Liver (tissue), 9 donors: ENCODE measurements around the gene ENOX2. TPM values are rescaled to one million over a fixed set of nuclear protein-coding genes. Genes with fewer than 3 reads are reported as not detected.

Experiments used
- DNase-seq: peaks from one replicate; pipeline ENCODE4 v3.0.0-alpha.2; 2017; ENCODE audit warnings: low spot score
- H3K27ac ChIP-seq, 2 donors: one replicate each; pipeline ENCODE4 v1.7.0; 2013; ENCODE audit warnings: inconsistent platforms in 2 of 2, low read length in 2 of 2, control low read depth in 1 of 2, low read depth in 1 of 2, mild to moderate bottlenecking in 1 of 2
- H3K27me3 ChIP-seq, 4 donors: one replicate each; pipeline versions ENCODE4 v1.6.1 to v1.7.0; 2013; ENCODE audit warnings: low read length in 3 of 4, inconsistent platforms in 1 of 4, mild to moderate bottlenecking in 1 of 4, moderate library complexity in 1 of 4; ENCODE audit not compliant: control insufficient read depth in 4 of 4, insufficient read depth in 4 of 4
- H3K36me3 ChIP-seq, 4 donors: one replicate each; pipeline versions ENCODE4 v1.6.1 to v1.7.0; 2013; ENCODE audit warnings: low read length in 3 of 4, mild to moderate bottlenecking in 3 of 4, low read depth in 1 of 4, moderate library complexity in 1 of 4; ENCODE audit not compliant: control insufficient read depth in 4 of 4, insufficient read depth in 3 of 4
- H3K4me1 ChIP-seq, 4 donors: one replicate each; pipeline versions ENCODE4 v1.6.1 to v1.7.0; 2013; ENCODE audit warnings: low read length in 3 of 4, mild to moderate bottlenecking in 3 of 4, moderate library complexity in 1 of 4; ENCODE audit not compliant: control insufficient read depth in 4 of 4, insufficient read depth in 4 of 4
- H3K4me3 ChIP-seq, 3 donors: one replicate each; pipeline versions ENCODE4 v1.6.1 to v1.7.0; 2013; ENCODE audit warnings: low read length in 3 of 3, control low read depth in 1 of 3, low read depth in 1 of 3, mild to moderate bottlenecking in 1 of 3
- H3K9ac ChIP-seq, 2 donors: one replicate each; pipeline ENCODE4 v1.7.0; 2013; ENCODE audit warnings: low read length in 2 of 2, mild to moderate bottlenecking in 2 of 2, moderate library complexity in 2 of 2, control low read depth in 1 of 2, low read depth in 1 of 2
- H3K9me3 ChIP-seq, 4 donors: one replicate each; pipeline versions ENCODE4 v1.6.1 to v1.7.0; 2013; ENCODE audit warnings: low read length in 3 of 4; ENCODE audit not compliant: control insufficient read depth in 4 of 4
- ATF3 ChIP-seq: IDR thresholded peaks from 2 replicates; pipeline ENCODE4 v1.6.1; 2016; ENCODE audit warnings: antibody characterized with exemption
- CTCF ChIP-seq: fragments of 150-350 bp; IDR thresholded peaks from 2 replicates; pipeline ENCODE4 v1.5.1; 2017; ENCODE audit warnings: improper control_type of control experiment, low read depth, low read length; ENCODE audit not compliant: missing input control
- EGR1 ChIP-seq, 2 donors: IDR thresholded peaks; 2 replicates each; pipeline ENCODE4 v1.6.1; 2016 to 2018; ENCODE audit warnings: antibody characterized with exemption in 2 of 2, low read depth in 2 of 2
- FOXA1 ChIP-seq: IDR thresholded peaks from 2 replicates; pipeline ENCODE4 v1.6.1; 2016; ENCODE audit warnings: antibody characterized with exemption
- FOXA2 ChIP-seq: IDR thresholded peaks from 2 replicates; pipeline ENCODE4 v1.6.1; 2016; ENCODE audit warnings: antibody characterized with exemption
- GABPA ChIP-seq, 2 donors: IDR thresholded peaks in 1 of 2; conservative IDR thresholded peaks in 1 of 2; 2 replicates each; pipeline ENCODE4 v1.6.1; 2016; ENCODE audit warnings: antibody characterized with exemption in 2 of 2, mild to moderate bottlenecking in 1 of 2, moderate library complexity in 1 of 2
- HNF4A ChIP-seq, 2 donors: conservative IDR thresholded peaks; 2 replicates each; pipeline ENCODE4 v1.6.1; 2016; ENCODE audit warnings: antibody characterized with exemption in 2 of 2, mild to moderate bottlenecking in 2 of 2
- HNF4G ChIP-seq: IDR thresholded peaks from 2 replicates; pipeline ENCODE4 v1.6.1; 2016; ENCODE audit warnings: antibody characterized with exemption
- JUND ChIP-seq, 2 donors: IDR thresholded peaks; 2 replicates each; pipeline ENCODE4 v1.6.1; 2016; ENCODE audit warnings: antibody characterized with exemption in 2 of 2
- MAX ChIP-seq: IDR thresholded peaks from 2 replicates; pipeline ENCODE4 v1.6.1; 2016; ENCODE audit warnings: antibody characterized with exemption
- NR2F2 ChIP-seq: IDR thresholded peaks from 2 replicates; pipeline ENCODE4 v1.6.1; 2016; ENCODE audit warnings: antibody characterized with exemption
- REST ChIP-seq: IDR thresholded peaks from 2 replicates; pipeline ENCODE4 v1.6.1; 2016; ENCODE audit warnings: antibody characterized with exemption, mild to moderate bottlenecking
- RXRA ChIP-seq, 2 donors: IDR thresholded peaks; 2 replicates each; pipeline ENCODE4 v1.6.1; 2017 to 2018; ENCODE audit warnings: antibody characterized with exemption in 2 of 2, mild to moderate bottlenecking in 1 of 2
- SP1 ChIP-seq: IDR thresholded peaks from 2 replicates; pipeline ENCODE4 v1.6.1; 2018; ENCODE audit warnings: antibody characterized with exemption, mild to moderate bottlenecking
- TAF1 ChIP-seq: conservative IDR thresholded peaks from 2 replicates; pipeline ENCODE4 v1.6.1; 2016; ENCODE audit warnings: antibody characterized with exemption, mild to moderate bottlenecking
- YY1 ChIP-seq: IDR thresholded peaks from 2 replicates; pipeline ENCODE4 v1.6.1; 2016; ENCODE audit warnings: antibody characterized with exemption, mild to moderate bottlenecking
- ZBTB33 ChIP-seq: IDR thresholded peaks from 2 replicates; pipeline ENCODE4 v1.6.1; 2016; ENCODE audit warnings: antibody characterized with exemption
- WGBS: extraction: QIAGEN DNeasy Blood & Tissue Kit; methylation state at CpG from one replicate; pipeline ENCODE4 v1.1.7; 2013; 5-methylcytosine and 5-hydroxymethylcytosine counted together
- polyA plus RNA-seq, 2 donors: library from polyadenylated mRNA; stranded (reverse) in 1 of 2; unstranded in 1 of 2; fragments of 200-250 nt in 1 of 2; fragments of >200 nt in 1 of 2; fragmentation: Nextera tagmentation in 1 of 2; extraction: Ambion mirVana in 1 of 2; gene quantifications; one replicate each; pipeline versions ENCODE4 v1.2.1 to v1.2.3, GENCODE V29; 2013 to 2015
- total RNA-seq, 2 donors: library from RNA; depleted of rRNA; stranded (reverse); fragments of >200 nt; gene quantifications; one replicate each; pipeline ENCODE4 v1.2.3, GENCODE V29; 2014
- donor health status: healthy.
- donor health status: healthy.
- donor health status: healthy.
- donor health status: healthy.
- donor health status: healthy.

ENOX2 gene
- total and polyA plus RNA-seq, 4 donors = 5.0 to 11.5 (median 6.5) TPM

GRCh38 chrX:130578906-130579305, 324.1 kb downstream of the ENOX2 start:
- no peaks in the 10 kb centered on the region for H3K4me1 ChIP-seq
- no peak overlapping the region for H3K4me3 ChIP-seq

GRCh38 chrX:130577431-130577830, 325.6 kb downstream of the ENOX2 start:
- no peaks in the 10 kb centered on the region for H3K9me3 ChIP-seq
- TF ChIP-seq FOXA2 = no peak
- no peak for TF ChIP-seq FOXA1
- TF ChIP-seq REST = no peak
- TF ChIP-seq HNF4G = no peak
- no peak for TF ChIP-seq ZBTB33
- no peak for TF ChIP-seq SP1
- no peak for TF ChIP-seq CTCF
- TF ChIP-seq EGR1 (IDR thresholded peaks at IDR 0.05; ENCODE audit: low read depth in 2 of 2) = no peak
- no peak for TF ChIP-seq GABPA (IDR thresholded peaks at IDR 0.05 in 1 of 2, conservative IDR thresholded peaks at IDR 0.05 in 1 of 2)
- no peak for TF ChIP-seq ATF3
- TF ChIP-seq HNF4A (conservative IDR thresholded peaks at IDR 0.05) = no peak
- TF ChIP-seq TAF1 = no peak
- TF ChIP-seq NR2F2 = no peak
- no peak for TF ChIP-seq RXRA (IDR thresholded peaks at IDR 0.05)
- TF ChIP-seq JUND (IDR thresholded peaks at IDR 0.05) = no peak
- TF ChIP-seq MAX = no peak
- no peak for TF ChIP-seq YY1
- DNase-seq = no peak
- 94% methylated on average over 2 of the region's 2 CpGs for WGBS
- H3K27ac ChIP-seq = no peak overlapping the region
- peaks cover 0 to 3% (median 0%) of the 10 kb centered on the region in 4 donors for H3K27me3 ChIP-seq
- no peak overlapping the region for H3K9ac ChIP-seq
- no peaks in the 10 kb centered on the region for H3K36me3 ChIP-seq
- no peaks in the 10 kb centered on the region for H3K4me1 ChIP-seq
- no peak overlapping the region for H3K4me3 ChIP-seq

More at GRCh38 chrX:130578906-130579305, 324.1 kb downstream of the ENOX2 start:
- peaks cover 0 to 3% (median 0%) of the 10 kb centered on the region in 4 donors for H3K27me3 ChIP-seq
- H3K9me3 ChIP-seq = no peaks in the 10 kb centered on the region
- no peak for DNase-seq
- no peak overlapping the region for H3K27ac ChIP-seq
- H3K9ac ChIP-seq = no peak overlapping the region
- no peaks in the 10 kb centered on the region for H3K36me3 ChIP-seq
- TF ChIP-seq REST (no peak), HNF4A (conservative IDR thresholded peaks at IDR 0.05) (no peak), EGR1 (IDR thresholded peaks at IDR 0.05; ENCODE audit: low read depth in 2 of 2) (no peak), TAF1 (no peak)
